ENCODE data around the gene OLFM4. TPM values are rescaled to one million over a fixed set of nuclear protein-coding genes. Genes with fewer than 3 reads are reported as not detected.

Gene OLFM4
- total RNA-seq = 0.20 TPM in 1 of 2 replicates, not detected in the other

GRCh38 chr13:53028637-53029203 lies at the start of gene OLFM4:
OLFM4 (plus strand) TSS chr13:53028813; CDS start chr13:53028837, 24 bp downstream.

Other genes starting within 250 kb of the OLFM4 start
- not detected in 2 replicates for gene PCDH8, start 180.2 kb upstream of the OLFM4 start, total RNA-seq